Upper lobe of left lung (tissue), 6 donors: ENCODE measurements around the gene FOCAD. TPM values are rescaled to one million over a fixed set of nuclear protein-coding genes. Genes with fewer than 3 reads are reported as not detected.

Experiments
- ATAC-seq, 2 donors: fragments of 200-7000 bp; cut with Tn5 transposase; one replicate each; pipeline ENCODE4 v1.9.1; 2022; ENCODE audit warnings: mild to moderate bottlenecking in 2 of 2, moderate library complexity in 2 of 2; ENCODE audit not compliant: low FRiP score in 2 of 2
- DNase-seq, 2 donors: peaks; one replicate each; pipeline ENCODE4 v3.0.0-alpha.2; 2019 to 2020
- H3K27ac ChIP-seq, 4 donors: fragments of 200-600 bp; sonication (generic); one replicate each; pipeline ENCODE4 v1.5.1; 2016 to 2019
- H3K27me3 ChIP-seq, 4 donors: fragments of 200-600 bp; sonication (generic); one replicate each; pipeline ENCODE4 v1.5.1; 2017 to 2019
- H3K36me3 ChIP-seq, 4 donors: fragments of 200-600 bp; sonication (generic); one replicate each; pipeline ENCODE4 v1.5.1; 2016 to 2019
- H3K4me1 ChIP-seq, 4 donors: fragments of 200-600 bp; sonication (generic); one replicate each; pipeline ENCODE4 v1.5.1; 2018 to 2019
- H3K4me3 ChIP-seq, 4 donors: fragments of 200-600 bp; sonication (generic); one replicate each; pipeline ENCODE4 v1.5.1; 2017 to 2019; ENCODE audit warnings: mild to moderate bottlenecking in 2 of 4, moderate library complexity in 1 of 4
- H3K9me3 ChIP-seq, 4 donors: fragments of 200-600 bp; sonication (generic); one replicate each; pipeline ENCODE4 v1.5.1; 2018 to 2019
- EP300 ChIP-seq, 4 donors: sonication (generic); formaldehyde crosslinking; IDR thresholded peaks; one replicate each; pipeline ENCODE4 v1.5.1; 2017; ENCODE audit warnings: antibody characterized with exemption in 4 of 4, control low read depth in 2 of 4
- POLR2A ChIP-seq, 4 donors: fragments of 450-650 bp; IDR thresholded peaks; one replicate each; pipeline ENCODE4 v1.5.1; 2016 to 2017; ENCODE audit warnings: antibody characterized with exemption in 4 of 4, mild to moderate bottlenecking in 2 of 4
- POLR2AphosphoS5 ChIP-seq, 2 donors: sonication (generic); formaldehyde crosslinking; IDR thresholded peaks; one replicate each; pipeline ENCODE4 v1.5.1; 2017; ENCODE audit warnings: antibody characterized with exemption in 2 of 2
- WGBS, 2 donors: methylation state at CpG; one replicate each; pipeline ENCODE4 v1.1.5; 2017 to 2018; 5-methylcytosine and 5-hydroxymethylcytosine counted together
- total RNA-seq, 6 donors: library from RNA; depleted of rRNA in 4 of 6; stranded (reverse); fragments of >200 nt in 4 of 6; gene quantifications; one replicate each; pipeline versions ENCODE4 v1.1.0 to v1.2.1, GENCODE V29; 2016 to 2021
- TF ChIP-seq, protein P1 (sequence below), 6 experiments: fragments of 450-650 bp in 4 of 6; fragments of 200-600 bp in 2 of 6; sonication (generic) in 2 of 6; IDR thresholded peaks; one replicate each; pipeline ENCODE4 v1.5.1; 2016 to 2019; ENCODE audit warnings: antibody characterized with exemption in 6 of 6
- donor health status: DM: no; HTN: no; CAD: no; lungs with moderate emphysema.
- donor health status: DM: no; HTN: yes; CAD: no; lungs with severe emphysema.

FOCAD gene
- total RNA-seq, 6 donors from 2014 or later: 21.0 to 83.8 (median 28.3) TPM

DNA sequence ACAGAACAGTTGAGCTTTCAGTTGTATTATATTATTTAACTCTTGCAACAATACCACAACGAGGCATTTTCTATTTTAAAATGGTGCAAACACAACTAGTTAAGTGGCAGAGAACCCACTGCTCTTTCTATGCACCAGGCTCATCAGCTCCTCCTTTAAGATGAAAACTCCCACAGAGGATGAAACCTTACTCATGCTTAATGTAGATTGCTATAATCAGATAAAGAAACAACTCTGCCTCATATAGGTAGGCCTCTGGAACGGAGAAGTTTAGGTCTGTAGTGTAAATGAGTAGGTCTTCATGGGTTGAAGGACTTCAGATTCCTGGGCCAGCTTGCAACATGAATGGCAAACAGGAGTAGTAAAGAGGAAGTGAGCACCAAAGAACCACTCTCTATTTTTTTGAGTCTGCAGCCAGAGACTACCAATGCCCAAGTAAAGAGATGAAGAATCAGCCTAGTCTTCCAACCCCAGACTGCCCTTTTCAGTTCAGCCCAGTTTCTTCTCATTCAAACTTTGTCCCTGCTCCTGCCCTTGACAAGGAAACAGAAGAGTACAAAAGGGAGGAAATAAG, 313.5 kb downstream of the FOCAD start:
- Histone ChIP-seq H3K36me3 (peaks cover 0 to 7% (median 0%) of the 10 kb centered on the region in 4 donors), H3K27ac (no peak overlapping the region), H3K4me1 (peaks cover 0 to 12% (median 0%) of the 10 kb centered on the region in 4 donors), H3K9me3 (no peaks in the 10 kb centered on the region), H3K27me3 (no peaks in the 10 kb centered on the region), H3K4me3 (no peak overlapping the region)
- WGBS, 2 donors: 81 to 88% methylated on average over 2 of the region's 2 CpGs
- ATAC-seq (no peak), DNase-seq (no peak)
- TF ChIP-seq, protein P1, sequence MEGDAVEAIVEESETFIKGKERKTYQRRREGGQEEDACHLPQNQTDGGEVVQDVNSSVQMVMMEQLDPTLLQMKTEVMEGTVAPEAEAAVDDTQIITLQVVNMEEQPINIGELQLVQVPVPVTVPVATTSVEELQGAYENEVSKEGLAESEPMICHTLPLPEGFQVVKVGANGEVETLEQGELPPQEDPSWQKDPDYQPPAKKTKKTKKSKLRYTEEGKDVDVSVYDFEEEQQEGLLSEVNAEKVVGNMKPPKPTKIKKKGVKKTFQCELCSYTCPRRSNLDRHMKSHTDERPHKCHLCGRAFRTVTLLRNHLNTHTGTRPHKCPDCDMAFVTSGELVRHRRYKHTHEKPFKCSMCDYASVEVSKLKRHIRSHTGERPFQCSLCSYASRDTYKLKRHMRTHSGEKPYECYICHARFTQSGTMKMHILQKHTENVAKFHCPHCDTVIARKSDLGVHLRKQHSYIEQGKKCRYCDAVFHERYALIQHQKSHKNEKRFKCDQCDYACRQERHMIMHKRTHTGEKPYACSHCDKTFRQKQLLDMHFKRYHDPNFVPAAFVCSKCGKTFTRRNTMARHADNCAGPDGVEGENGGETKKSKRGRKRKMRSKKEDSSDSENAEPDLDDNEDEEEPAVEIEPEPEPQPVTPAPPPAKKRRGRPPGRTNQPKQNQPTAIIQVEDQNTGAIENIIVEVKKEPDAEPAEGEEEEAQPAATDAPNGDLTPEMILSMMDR (IDR thresholded peaks at IDR 0.05): no peak
- no peak for TF ChIP-seq POLR2A (IDR thresholded peaks at IDR 0.05)
- TF ChIP-seq POLR2AphosphoS5 (IDR thresholded peaks at IDR 0.05): no peak

- no peak for DNase-seq
- TF ChIP-seq POLR2A (IDR thresholded peaks at IDR 0.05) (no peak), EP300 (IDR thresholded peaks at IDR 0.05) (no peak), POLR2AphosphoS5 (IDR thresholded peaks at IDR 0.05) (no peak)
- TF ChIP-seq, protein P1 (IDR thresholded peaks at IDR 0.05): no peak
- 5 to 6% methylated on average over 1 of the region's 1 CpG for WGBS, 2 donors
These were observed 317.5 kb downstream of the FOCAD start for GRCh38 chr9:21001581-21001980.

DNA sequence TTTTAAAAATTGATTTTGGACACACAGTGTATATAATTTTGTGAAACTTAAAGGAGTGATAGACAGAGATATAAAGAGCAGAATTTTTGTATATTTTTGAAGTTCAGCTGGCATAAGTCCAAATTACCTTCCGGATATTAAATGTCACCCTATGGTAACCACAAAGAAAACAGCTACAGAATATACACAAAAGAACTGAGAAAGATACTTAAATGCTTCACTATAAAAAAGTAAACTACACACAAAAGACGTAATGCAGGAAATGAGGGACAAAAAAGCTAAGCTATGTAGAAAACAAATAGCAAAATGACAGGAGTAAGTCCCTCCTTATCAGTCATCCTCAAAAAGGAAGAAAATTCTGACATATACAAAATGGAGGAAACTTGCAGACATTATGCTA, 318.0 kb downstream of the FOCAD start:
- DNase-seq: no peak
- WGBS, 2 donors: 68 to 79% methylated on average over 2 of the region's 2 CpGs
- H3K27me3 ChIP-seq: no peaks in the 10 kb centered on the region
- no peak for ATAC-seq
- H3K36me3 ChIP-seq: peaks cover 0 to 28% (median 8%) of the 10 kb centered on the region in 4 donors
- peaks cover 0 to 11% (median 0%) of the 10 kb centered on the region in 4 donors for H3K4me1 ChIP-seq
- TF ChIP-seq POLR2A (IDR thresholded peaks at IDR 0.05): no peak
- TF ChIP-seq, protein P1 (IDR thresholded peaks at IDR 0.05): no peak
- no peak for TF ChIP-seq EP300 (IDR thresholded peaks at IDR 0.05)
- TF ChIP-seq POLR2AphosphoS5 (IDR thresholded peaks at IDR 0.05): no peak
- no peak overlapping the region for H3K27ac ChIP-seq
- H3K4me3 ChIP-seq: no peak overlapping the region
- no peaks in the 10 kb centered on the region for H3K9me3 ChIP-seq

More at GRCh38 chr9:21001581-21001980, 317.5 kb downstream of the FOCAD start:
- Histone ChIP-seq H3K9me3 (no peaks in the 10 kb centered on the region), H3K36me3 (peaks cover 0 to 24% (median 7%) of the 10 kb centered on the region in 4 donors), H3K4me1 (peaks cover 0 to 12% (median 0%) of the 10 kb centered on the region in 4 donors), H3K4me3 (no peak overlapping the region), H3K27ac (no peak overlapping the region), H3K27me3 (no peaks in the 10 kb centered on the region)
- ATAC-seq: no peak

GRCh38 chr9:21015129-21015815, 331.2 kb downstream of the FOCAD start:
- peaks cover 0 to 12% (median 0%) of the 10 kb centered on the region in 4 donors for H3K36me3 ChIP-seq
- no peaks in the 10 kb centered on the region for H3K4me1 ChIP-seq
- no peak overlapping the region for H3K27ac ChIP-seq
- TF ChIP-seq POLR2A (IDR thresholded peaks at IDR 0.05) (no peak), EP300 (IDR thresholded peaks at IDR 0.05) (no peak), POLR2AphosphoS5 (IDR thresholded peaks at IDR 0.05) (no peak)
- TF ChIP-seq, protein P1 (IDR thresholded peaks at IDR 0.05): no peak
- H3K9me3 ChIP-seq: no peaks in the 10 kb centered on the region
- no peaks in the 10 kb centered on the region for H3K27me3 ChIP-seq
- H3K4me3 ChIP-seq: no peak overlapping the region
- ATAC-seq (no peak), DNase-seq (no peak)
- WGBS, 2 donors: 62% methylated on average over 5 of the region's 5 CpGs
